Measurements from ENCODE around the gene EFHD2. TPM values are rescaled to one million over a fixed set of nuclear protein-coding genes. Genes with fewer than 3 reads are reported as not detected.
"Not testable (repeated sequence)": the region's sequence is repeated elsewhere in the genome, so short reads cannot be mapped to it uniquely, and the experiment has no call there.

EFHD2 gene
- total and polyA plus RNA-seq, 2 donors, result 36.3 to 62.3 TPM

GRCh38 chr1:15459771-15460707 is 50.4 kb downstream of the EFHD2 start:
- 84% methylated on average over 10 of the region's 10 CpGs for WGBS
- Histone ChIP-seq H3K27ac (ENCODE audit: low read depth in 1 of 2, low read length in 1 of 2) (no peak overlapping the region), H3K9me3 (ENCODE audit: control insufficient read depth in 2 of 2, insufficient read depth in 1 of 2, low read length in 1 of 2) (no peaks in the 10 kb centered on the region), H3K4me1 (ENCODE audit: control insufficient read depth in 2 of 2, insufficient read depth in 2 of 2, low read length in 2 of 2) (no peaks in the 10 kb centered on the region), H3K27me3 (ENCODE audit: control insufficient read depth in 2 of 2, insufficient read depth in 1 of 2, low read length in 1 of 2) (no peaks in the 10 kb centered on the region), H3K4me3 (ENCODE audit: low read length in 2 of 2) (no peak overlapping the region), H3K36me3 (ENCODE audit: control insufficient read depth in 2 of 2, insufficient read depth in 2 of 2, low read length in 1 of 2) (no peaks in the 10 kb centered on the region)
- DNase-seq (ENCODE audit: low read depth in 6 of 9, low spot score in 9 of 9), result no peak

GRCh38 chr1:15460708-15461095 is 51.0 kb downstream of the EFHD2 start:
- H3K36me3 ChIP-seq (ENCODE audit: control insufficient read depth in 2 of 2, insufficient read depth in 2 of 2, low read length in 1 of 2), result no peaks in the 10 kb centered on the region
- no peaks in the 10 kb centered on the region for H3K4me1 ChIP-seq (ENCODE audit: control insufficient read depth in 2 of 2, insufficient read depth in 2 of 2, low read length in 2 of 2)
- H3K4me3 ChIP-seq (ENCODE audit: low read length in 2 of 2), result no peak overlapping the region
- no peak overlapping the region for H3K27ac ChIP-seq (ENCODE audit: low read depth in 1 of 2, low read length in 1 of 2)
- 83% methylated on average over 9 of the region's 9 CpGs for WGBS
- no peaks in the 10 kb centered on the region for H3K27me3 ChIP-seq (ENCODE audit: control insufficient read depth in 2 of 2, insufficient read depth in 1 of 2, low read length in 1 of 2)
- no peaks in the 10 kb centered on the region for H3K9me3 ChIP-seq (ENCODE audit: control insufficient read depth in 2 of 2, insufficient read depth in 1 of 2, low read length in 1 of 2)
- no peak for DNase-seq (ENCODE audit: low read depth in 6 of 9, low spot score in 9 of 9)

- not testable (repeated sequence) for H3K27me3 ChIP-seq (ENCODE audit: control insufficient read depth in 2 of 2, insufficient read depth in 1 of 2, low read length in 1 of 2); DNase-seq (ENCODE audit: low read depth in 6 of 9, low spot score in 9 of 9); H3K9me3 ChIP-seq (ENCODE audit: control insufficient read depth in 2 of 2, insufficient read depth in 1 of 2, low read length in 1 of 2); H3K4me1 ChIP-seq (ENCODE audit: control insufficient read depth in 2 of 2, insufficient read depth in 2 of 2, low read length in 2 of 2); H3K27ac ChIP-seq (ENCODE audit: low read depth in 1 of 2, low read length in 1 of 2); H3K4me3 ChIP-seq (ENCODE audit: low read length in 2 of 2); H3K36me3 ChIP-seq (ENCODE audit: control insufficient read depth in 2 of 2, insufficient read depth in 2 of 2, low read length in 1 of 2)
- WGBS, result 89% methylated on average over 14 of the region's 15 CpGs
Observed at GRCh38 chr1:15463064-15463800, 53.5 kb downstream of the EFHD2 start.

- 98% methylated on average over 5 of the region's 5 CpGs for WGBS
- not testable (repeated sequence) for DNase-seq (ENCODE audit: low read depth in 6 of 9, low spot score in 9 of 9); H3K9me3 ChIP-seq (ENCODE audit: control insufficient read depth in 2 of 2, insufficient read depth in 1 of 2, low read length in 1 of 2); H3K27ac ChIP-seq (ENCODE audit: low read depth in 1 of 2, low read length in 1 of 2); H3K4me1 ChIP-seq (ENCODE audit: control insufficient read depth in 2 of 2, insufficient read depth in 2 of 2, low read length in 2 of 2); H3K4me3 ChIP-seq (ENCODE audit: low read length in 2 of 2); H3K27me3 ChIP-seq (ENCODE audit: control insufficient read depth in 2 of 2, insufficient read depth in 1 of 2, low read length in 1 of 2); H3K36me3 ChIP-seq (ENCODE audit: control insufficient read depth in 2 of 2, insufficient read depth in 2 of 2, low read length in 1 of 2)
Observed at GRCh38 chr1:15463926-15464322, 54.2 kb downstream of the EFHD2 start.

GRCh38 chr1:15465674-15466073 is 56.0 kb downstream of the EFHD2 start:
- Histone ChIP-seq H3K27ac (ENCODE audit: low read depth in 1 of 2, low read length in 1 of 2) (no peak overlapping the region), H3K4me3 (ENCODE audit: low read length in 2 of 2) (no peak overlapping the region), H3K9me3 (ENCODE audit: control insufficient read depth in 2 of 2, insufficient read depth in 1 of 2, low read length in 1 of 2) (no peaks in the 10 kb centered on the region), H3K4me1 (ENCODE audit: control insufficient read depth in 2 of 2, insufficient read depth in 2 of 2, low read length in 2 of 2) (no peaks in the 10 kb centered on the region), H3K36me3 (ENCODE audit: control insufficient read depth in 2 of 2, insufficient read depth in 2 of 2, low read length in 1 of 2) (no peaks in the 10 kb centered on the region), H3K27me3 (ENCODE audit: control insufficient read depth in 2 of 2, insufficient read depth in 1 of 2, low read length in 1 of 2) (no peaks in the 10 kb centered on the region)
- DNase-seq (ENCODE audit: low read depth in 6 of 9, low spot score in 9 of 9), result no peak
- WGBS, result 78% methylated on average over 7 of the region's 7 CpGs

GRCh38 chr1:15466955-15467625 is 57.4 kb downstream of the EFHD2 start:
- WGBS, result 92% methylated on average over 22 of the region's 22 CpGs
- H3K4me3 ChIP-seq (ENCODE audit: low read length in 2 of 2); DNase-seq (ENCODE audit: low read depth in 6 of 9, low spot score in 9 of 9); H3K36me3 ChIP-seq (ENCODE audit: control insufficient read depth in 2 of 2, insufficient read depth in 2 of 2, low read length in 1 of 2); H3K4me1 ChIP-seq (ENCODE audit: control insufficient read depth in 2 of 2, insufficient read depth in 2 of 2, low read length in 2 of 2); H3K9me3 ChIP-seq (ENCODE audit: control insufficient read depth in 2 of 2, insufficient read depth in 1 of 2, low read length in 1 of 2); H3K27me3 ChIP-seq (ENCODE audit: control insufficient read depth in 2 of 2, insufficient read depth in 1 of 2, low read length in 1 of 2); H3K27ac ChIP-seq (ENCODE audit: low read depth in 1 of 2, low read length in 1 of 2): not testable (repeated sequence)

- no peaks in the 10 kb centered on the region for H3K9me3 ChIP-seq (ENCODE audit: control insufficient read depth in 2 of 2, insufficient read depth in 1 of 2, low read length in 1 of 2)
- H3K27me3 ChIP-seq (ENCODE audit: control insufficient read depth in 2 of 2, insufficient read depth in 1 of 2, low read length in 1 of 2), result no peaks in the 10 kb centered on the region
- H3K27ac ChIP-seq (ENCODE audit: low read depth in 1 of 2, low read length in 1 of 2), result no peak overlapping the region
- no peaks in the 10 kb centered on the region for H3K36me3 ChIP-seq (ENCODE audit: control insufficient read depth in 2 of 2, insufficient read depth in 2 of 2, low read length in 1 of 2)
- DNase-seq (ENCODE audit: low read depth in 6 of 9, low spot score in 9 of 9), result no peak
- no peaks in the 10 kb centered on the region for H3K4me1 ChIP-seq (ENCODE audit: control insufficient read depth in 2 of 2, insufficient read depth in 2 of 2, low read length in 2 of 2)
- no peak overlapping the region for H3K4me3 ChIP-seq (ENCODE audit: low read length in 2 of 2)
Observed at GRCh38 chr1:15468145-15468544, 58.5 kb downstream of the EFHD2 start.

GRCh38 chr1:15469361-15469760 is 59.7 kb downstream of the EFHD2 start:
- Histone ChIP-seq H3K27me3 (ENCODE audit: control insufficient read depth in 2 of 2, insufficient read depth in 1 of 2, low read length in 1 of 2) (no peaks in the 10 kb centered on the region), H3K4me1 (ENCODE audit: control insufficient read depth in 2 of 2, insufficient read depth in 2 of 2, low read length in 2 of 2) (no peaks in the 10 kb centered on the region), H3K36me3 (ENCODE audit: control insufficient read depth in 2 of 2, insufficient read depth in 2 of 2, low read length in 1 of 2) (no peaks in the 10 kb centered on the region), H3K27ac (ENCODE audit: low read depth in 1 of 2, low read length in 1 of 2) (no peak overlapping the region), H3K4me3 (ENCODE audit: low read length in 2 of 2) (no peak overlapping the region), H3K9me3 (ENCODE audit: control insufficient read depth in 2 of 2, insufficient read depth in 1 of 2, low read length in 1 of 2) (no peaks in the 10 kb centered on the region)
- DNase-seq (ENCODE audit: low read depth in 6 of 9, low spot score in 9 of 9), result no peak
- 76% methylated on average over 3 of the region's 3 CpGs for WGBS
